ENCODE results near the gene CKAP2L.

Gene CKAP2L

DNA sequence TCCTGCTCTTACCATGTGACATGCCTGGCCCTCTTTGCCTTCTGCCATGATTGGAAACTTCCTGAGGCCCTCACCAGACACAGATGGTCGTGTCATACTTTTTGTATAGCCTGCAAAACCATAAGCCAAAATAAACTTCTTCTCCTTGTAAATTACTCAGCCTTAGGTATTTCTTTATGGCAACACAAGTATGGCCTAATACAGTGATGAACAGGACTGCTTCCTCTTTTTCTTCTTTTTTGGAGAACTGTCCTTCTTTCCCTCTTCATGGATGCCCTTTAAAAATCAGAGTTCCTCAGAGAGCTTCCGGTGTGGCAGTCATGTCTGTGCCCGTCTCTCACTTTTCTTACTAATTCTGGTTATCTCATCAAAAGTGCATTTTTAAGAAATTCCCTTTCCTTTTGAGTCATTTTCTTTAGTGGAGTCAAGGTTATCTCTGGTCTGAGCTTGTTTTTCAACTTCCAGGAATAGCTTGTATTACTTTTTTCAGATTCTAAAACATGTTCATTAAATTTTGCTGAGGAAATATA is 29.1 kb upstream of the CKAP2L start:
- in situ Hi-C loops (cut with MboI; ENCODE audit: low pct_unique_long_range_greater_than_20kb, low sequenced_read_pairs), result no loop called here
- DNase-seq, result peak; percentile 80

DNA sequence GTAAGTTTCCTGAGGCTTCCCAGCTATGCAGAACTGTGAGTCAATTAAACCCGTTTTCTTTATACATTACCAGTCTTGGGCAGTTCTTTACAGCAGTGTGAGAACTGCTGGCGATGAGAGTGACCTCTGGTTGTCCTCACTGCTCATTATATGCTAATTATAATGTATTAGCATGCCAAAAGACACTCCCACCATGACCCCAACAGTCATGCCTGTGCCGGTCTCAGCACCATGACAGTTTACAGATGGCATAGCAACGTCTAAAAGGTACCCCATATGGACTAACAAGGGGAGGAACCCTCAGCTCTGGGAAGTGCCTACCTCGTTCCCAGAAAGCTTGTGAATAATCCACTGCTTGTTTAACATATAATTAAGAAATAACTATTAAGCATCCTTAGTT is 28.0 kb upstream of the CKAP2L start:
- in situ Hi-C loops (cut with MboI; ENCODE audit: low pct_unique_long_range_greater_than_20kb, low sequenced_read_pairs), result no loop called here
- no peak for DNase-seq

- in situ Hi-C loops (cut with MboI; ENCODE audit: low pct_unique_long_range_greater_than_20kb, low sequenced_read_pairs), result no loop called here
- no peak for DNase-seq
Measured at GRCh38 chr2:112791693-112792230, 27.4 kb upstream of the CKAP2L start.

- in situ Hi-C loops (cut with MboI; ENCODE audit: low pct_unique_long_range_greater_than_20kb, low sequenced_read_pairs), result no loop called here
Measured at GRCh38 chr2:112791019-112791418, 26.6 kb upstream of the CKAP2L start.

DNA sequence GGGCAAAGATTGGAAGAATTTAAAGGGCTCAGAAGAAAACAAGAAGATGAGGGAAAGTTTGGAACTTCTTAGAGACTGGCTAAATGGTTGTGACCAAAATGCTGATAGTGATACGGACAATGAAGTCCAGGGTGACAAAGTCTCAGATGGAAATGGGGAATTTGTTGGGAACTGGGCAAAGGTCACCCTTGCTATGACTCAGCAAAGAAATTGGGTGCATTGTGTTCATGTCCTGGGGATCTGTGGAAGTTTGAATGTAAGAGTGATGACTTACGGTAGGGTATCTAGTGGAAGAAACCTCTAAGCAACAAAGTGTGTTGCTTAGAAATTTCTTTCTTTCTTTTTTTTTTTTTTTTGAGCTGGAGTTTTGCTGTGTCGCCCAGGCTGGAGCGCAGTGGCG is 25.9 kb upstream of the CKAP2L start:
- in situ Hi-C loops (cut with MboI; ENCODE audit: low pct_unique_long_range_greater_than_20kb, low sequenced_read_pairs), result no loop called here
- no peak for DNase-seq

More at GRCh38 chr2:112791019-112791418, 26.6 kb upstream of the CKAP2L start:
- DNase-seq, result no peak

DNA sequence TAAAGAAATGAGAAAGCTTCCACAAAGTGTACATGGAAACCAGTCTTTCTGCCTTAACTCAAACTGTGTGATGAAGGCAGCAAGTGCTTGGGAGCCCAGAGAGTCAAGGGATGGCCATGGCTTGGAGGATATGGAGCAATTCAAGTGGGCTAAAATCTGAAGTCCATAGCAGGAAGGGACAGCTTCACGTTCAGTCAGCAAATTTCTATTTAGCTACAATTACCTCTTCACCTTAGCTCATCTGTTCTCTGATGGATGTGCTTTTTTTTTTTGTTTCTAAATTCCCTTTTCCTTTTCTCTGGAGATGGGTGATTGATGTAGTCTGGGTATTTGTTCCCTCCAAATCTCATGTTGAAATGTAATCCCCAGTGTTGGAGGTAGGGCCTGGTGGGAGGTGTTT is 24.8 kb upstream of the CKAP2L start:
- in situ Hi-C loops (cut with MboI; ENCODE audit: low pct_unique_long_range_greater_than_20kb, low sequenced_read_pairs), result no loop called here
- DNase-seq, result no peak

DNA sequence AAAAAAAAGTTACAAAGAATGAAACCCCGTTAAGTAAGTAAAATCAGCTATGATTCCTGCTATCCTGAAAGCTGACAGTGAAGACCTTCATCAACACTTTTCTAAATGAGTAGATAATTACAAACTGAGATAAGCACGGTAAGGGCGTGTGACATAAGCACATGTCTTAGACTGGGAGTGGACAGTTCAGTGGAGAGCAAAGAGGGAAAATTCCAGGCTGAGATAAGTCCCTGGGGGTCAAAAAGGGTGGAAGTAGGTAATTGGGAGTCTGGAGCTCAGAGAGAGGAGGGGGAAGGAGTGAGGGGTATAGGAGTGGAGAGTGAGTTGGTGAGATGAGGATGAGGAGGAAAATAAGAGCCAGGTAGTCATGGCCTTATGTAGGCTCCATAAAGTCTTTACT is 24.2 kb upstream of the CKAP2L start:
- DNase-seq, result no peak
- in situ Hi-C loops (cut with MboI; ENCODE audit: low pct_unique_long_range_greater_than_20kb, low sequenced_read_pairs), result no loop called here

- peak; percentile 88 for DNase-seq
- in situ Hi-C loops (cut with MboI; ENCODE audit: low pct_unique_long_range_greater_than_20kb, low sequenced_read_pairs), result no loop called here
Measured at GRCh38 chr2:112787729-112788393, 23.5 kb upstream of the CKAP2L start.

DNA sequence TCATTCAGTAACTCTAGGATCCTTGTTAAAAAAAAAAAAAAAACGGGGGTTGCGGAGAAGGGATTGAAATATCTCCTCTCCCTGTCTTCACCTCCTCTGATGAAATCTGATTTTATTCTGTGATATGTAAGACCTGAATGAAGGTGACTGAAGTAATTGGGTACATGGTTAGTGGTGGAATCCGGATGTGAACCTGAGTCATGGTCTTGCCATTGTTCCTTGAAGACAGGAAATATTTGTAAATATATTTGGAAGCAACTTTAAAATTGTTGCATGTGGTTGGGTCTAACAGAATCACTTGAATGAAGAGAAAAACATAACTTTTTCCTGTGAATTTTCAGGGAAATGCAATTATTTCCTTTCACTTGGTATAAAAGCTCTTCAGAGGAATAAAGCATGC is 22.9 kb upstream of the CKAP2L start:
- in situ Hi-C loops (cut with MboI; ENCODE audit: low pct_unique_long_range_greater_than_20kb, low sequenced_read_pairs), result no loop called here
- no peak for DNase-seq

DNA sequence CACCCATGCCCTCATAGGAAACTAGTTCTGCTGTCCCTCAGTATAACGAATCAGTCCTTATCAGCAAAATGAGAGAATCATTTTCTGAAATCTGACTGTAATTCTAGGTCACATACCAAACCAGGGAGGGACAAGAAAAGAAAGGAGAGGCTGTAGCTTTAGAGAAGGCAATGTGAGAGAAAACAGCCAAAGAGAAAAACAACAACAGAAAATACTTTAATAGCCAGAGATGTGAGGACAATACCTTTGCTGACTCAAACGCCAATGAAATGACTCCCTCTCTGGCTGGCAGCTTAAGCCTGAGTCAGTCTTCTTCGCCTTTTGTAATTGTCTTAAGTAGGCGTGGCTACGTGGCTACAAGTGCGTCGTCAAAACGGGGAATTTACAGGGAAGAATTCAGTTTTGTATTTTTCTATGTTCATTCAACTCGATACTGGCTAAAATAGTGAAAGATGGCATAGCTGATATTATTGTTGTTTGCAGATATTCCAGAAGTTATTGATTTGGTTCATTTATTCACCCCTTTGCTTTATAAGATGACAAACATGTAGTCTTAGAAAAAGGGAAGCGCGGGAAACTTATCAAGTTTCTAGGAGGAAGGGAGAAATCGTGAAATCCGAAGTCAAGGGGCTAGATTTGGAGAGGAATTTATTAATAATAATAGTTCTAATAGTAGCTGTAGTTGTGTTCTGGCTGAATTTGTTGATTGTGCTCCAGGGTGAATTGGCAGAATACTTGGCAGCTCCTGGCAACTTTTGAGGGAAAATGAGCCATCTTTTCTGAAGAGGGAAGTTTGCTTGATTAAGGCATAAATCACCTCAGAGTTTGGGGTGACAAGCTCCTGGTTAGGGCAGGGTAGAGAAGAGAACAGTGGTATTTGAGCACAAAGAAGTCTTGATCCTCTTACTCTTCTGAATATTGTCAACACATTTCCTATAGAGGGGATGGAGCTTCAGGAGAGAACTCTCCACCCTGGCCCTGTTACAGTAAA is 20.1 kb upstream of the CKAP2L start, which contains the start of gene IL1A:
TSS of gene IL1A (minus strand) at position 295 of the 991 bp plus-strand sequence. CDS start 723 bp downstream, outside the sequence.
- in situ Hi-C loops (cut with MboI; ENCODE audit: low pct_unique_long_range_greater_than_20kb, low sequenced_read_pairs), result no loop called here
- DNase-seq, result no peak

DNA sequence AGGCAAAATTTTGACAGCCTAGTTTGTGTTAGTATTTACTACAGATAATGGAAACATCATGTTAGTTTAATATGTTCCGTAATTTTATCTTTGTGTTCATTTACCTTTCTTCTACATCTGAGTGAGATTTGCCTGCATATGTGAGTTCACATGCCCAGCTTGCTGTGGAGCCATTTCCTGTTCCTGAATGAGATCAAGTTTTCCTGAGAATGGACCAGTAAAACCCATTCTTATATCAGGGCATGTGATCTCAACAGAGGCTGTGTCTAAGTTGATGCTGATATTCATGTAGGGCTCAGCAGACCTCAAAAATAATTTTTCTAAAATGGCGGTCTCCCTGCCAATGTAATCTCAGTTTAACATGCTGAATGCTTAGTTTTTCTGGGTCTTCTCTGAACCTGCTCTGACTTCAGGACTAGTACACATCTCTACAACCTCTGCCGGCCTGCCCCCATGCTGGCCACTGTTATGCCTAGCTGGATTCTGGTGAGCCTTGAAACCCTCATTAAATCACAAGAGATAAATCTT is 18.8 kb upstream of the CKAP2L start:
- in situ Hi-C loops (cut with MboI; ENCODE audit: low pct_unique_long_range_greater_than_20kb, low sequenced_read_pairs), result no loop called here
- DNase-seq, result no peak

DNA sequence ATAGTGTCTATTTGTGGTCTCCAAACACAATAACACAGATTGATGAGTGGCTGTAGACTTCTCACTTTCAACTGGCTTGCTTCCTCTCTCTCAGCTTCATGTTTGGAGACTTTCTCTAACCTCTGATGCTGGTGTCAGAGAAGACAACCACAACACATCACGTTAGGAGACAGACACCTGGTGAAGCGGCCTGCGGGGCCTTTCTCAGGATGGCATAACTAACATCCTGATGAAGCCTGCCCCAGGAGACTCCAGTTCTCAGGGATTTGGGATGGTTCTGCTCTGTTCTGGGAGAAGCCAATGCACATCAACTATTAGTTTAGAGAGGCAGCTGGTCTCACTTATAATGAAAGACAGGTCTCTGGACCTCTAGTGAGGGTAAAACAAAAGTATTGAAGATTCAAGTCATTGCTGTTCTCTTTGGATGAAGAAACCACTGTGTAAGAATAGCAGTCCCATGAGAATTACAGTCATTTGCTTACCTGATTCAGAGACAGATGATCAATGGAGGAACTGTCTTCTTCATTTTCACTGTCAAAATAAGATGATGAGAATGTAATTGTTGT is 17.9 kb upstream of the CKAP2L start:
- in situ Hi-C loops (cut with MboI; ENCODE audit: low pct_unique_long_range_greater_than_20kb, low sequenced_read_pairs), result no loop called here
- no peak for DNase-seq

DNA sequence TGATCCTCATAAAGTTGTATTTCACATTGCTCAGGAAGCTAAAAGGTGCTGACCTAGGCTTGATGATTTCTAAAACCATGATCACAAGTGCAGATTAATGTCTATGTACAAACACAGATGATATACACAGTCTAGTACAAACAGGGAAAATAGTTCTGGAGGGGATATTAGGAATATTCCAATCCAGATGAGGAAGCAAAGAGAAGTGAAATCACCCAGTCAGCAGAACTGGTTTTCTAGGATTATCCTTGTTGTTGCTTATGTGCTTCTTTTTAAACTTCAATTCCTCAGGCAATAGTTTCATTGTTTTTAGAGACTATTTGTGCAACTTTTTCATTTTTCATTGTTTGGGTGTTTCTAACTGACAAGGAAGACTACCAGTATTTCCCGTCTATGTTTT is 15.2 kb upstream of the CKAP2L start:
- in situ Hi-C loops (cut with MboI; ENCODE audit: low pct_unique_long_range_greater_than_20kb, low sequenced_read_pairs), result no loop called here
- no peak for DNase-seq

DNA sequence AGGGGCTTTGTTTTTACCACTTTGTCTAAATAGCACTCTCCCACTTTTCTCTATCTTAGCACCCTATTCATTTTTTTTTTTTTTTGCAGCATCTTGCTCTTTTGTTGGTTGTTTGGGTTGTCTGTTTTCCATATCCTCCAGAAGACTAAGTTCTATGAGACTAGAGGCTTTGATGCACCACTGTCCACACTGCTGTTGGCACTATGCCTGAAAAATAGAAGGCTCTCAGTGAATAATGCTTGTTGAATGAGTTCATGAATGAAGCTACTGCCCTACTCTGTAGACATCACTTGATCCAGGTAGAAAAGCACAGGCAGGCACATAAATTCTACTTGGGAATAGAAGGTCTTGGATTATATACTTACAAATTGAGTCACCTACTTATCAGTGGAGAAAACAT is 12.6 kb upstream of the CKAP2L start:
- in situ Hi-C loops (cut with MboI; ENCODE audit: low pct_unique_long_range_greater_than_20kb, low sequenced_read_pairs), result no loop called here
- DNase-seq, result no peak

GRCh38 chr2:112776113-112776512 is 11.7 kb upstream of the CKAP2L start:
- in situ Hi-C loops (cut with MboI; ENCODE audit: low pct_unique_long_range_greater_than_20kb, low sequenced_read_pairs), result no loop called here
- DNase-seq, result peak; percentile 38

GRCh38 chr2:112774536-112775285 is 10.3 kb upstream of the CKAP2L start:
- in situ Hi-C loops (cut with MboI; ENCODE audit: low pct_unique_long_range_greater_than_20kb, low sequenced_read_pairs), result no loop called here
- no peak for DNase-seq

DNA sequence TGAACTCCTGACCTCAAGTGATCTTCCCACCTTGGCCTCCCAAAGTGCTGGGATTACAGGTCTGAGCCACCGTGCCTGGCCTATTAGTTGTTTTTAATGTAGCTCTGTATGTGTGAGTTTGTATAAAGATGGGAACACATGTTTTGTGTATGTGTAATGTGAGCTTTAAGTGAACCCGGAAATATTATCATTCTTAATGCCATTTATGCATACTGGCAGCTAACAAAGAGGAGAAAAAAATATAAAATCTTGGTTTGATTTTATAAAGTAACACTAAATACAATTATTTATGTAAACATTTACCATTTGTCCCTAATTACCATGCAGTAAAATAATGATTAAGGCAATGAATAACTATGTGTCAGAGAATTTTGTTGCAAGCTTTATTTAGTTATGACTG is 9.1 kb upstream of the CKAP2L start:
- in situ Hi-C loops (cut with MboI; ENCODE audit: low pct_unique_long_range_greater_than_20kb, low sequenced_read_pairs), result no loop called here
- DNase-seq, result no peak

GRCh38 chr2:112772911-112773475 is 8.6 kb upstream of the CKAP2L start:
- in situ Hi-C loops (cut with MboI; ENCODE audit: low pct_unique_long_range_greater_than_20kb, low sequenced_read_pairs), result no loop called here
- no peak for DNase-seq
